ENCODE results near the gene ABCC11.

DNA sequence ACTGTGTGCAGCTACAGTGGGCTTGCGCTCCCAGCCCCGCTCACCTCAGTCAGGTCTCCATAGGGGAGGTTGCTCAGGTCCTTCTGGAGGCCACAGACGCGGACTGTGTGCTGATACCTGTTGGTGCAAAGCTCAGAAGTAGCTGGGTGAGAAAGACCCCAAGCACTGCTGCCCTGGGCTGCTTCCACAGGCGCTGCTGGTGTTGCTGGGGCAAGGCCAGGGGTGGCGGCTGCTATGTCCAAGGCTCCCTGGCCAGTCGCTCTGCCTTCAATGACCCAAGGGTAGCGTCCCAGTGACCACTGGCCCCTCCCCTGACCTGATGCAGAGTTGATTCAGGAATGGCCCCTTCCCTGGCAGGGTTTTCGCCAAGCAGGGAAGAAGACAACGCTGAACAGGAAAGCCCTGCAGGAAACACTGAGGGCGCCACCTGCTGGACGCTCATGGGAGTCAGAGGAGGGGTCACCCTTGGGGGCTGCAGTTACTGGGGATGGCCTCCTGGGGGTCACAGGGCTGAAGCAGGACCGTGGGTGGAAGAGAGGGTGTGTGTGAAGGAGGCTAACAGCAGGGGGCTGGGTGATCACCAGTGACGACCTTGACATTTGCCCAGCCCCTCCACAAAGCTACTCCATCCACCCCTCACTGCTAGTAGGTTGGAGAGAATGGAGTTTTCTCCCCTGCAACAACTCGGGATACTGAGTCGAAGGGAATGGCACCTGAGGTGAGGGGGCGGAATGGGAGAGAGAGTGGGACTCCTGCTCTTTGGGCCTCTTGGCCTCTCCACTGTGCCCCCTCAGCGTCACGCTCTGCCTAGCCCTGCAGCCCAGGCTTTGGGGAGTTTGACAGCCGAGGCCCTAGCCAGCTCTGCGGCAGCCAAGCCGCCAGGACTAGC is 129.9 kb downstream of the ABCC11 start:
- TF ChIP-seq POLR2AphosphoS5 (IDR thresholded peaks at IDR 0.05; ENCODE audit: borderline replicate concordance, low read depth, low read length) (no peak), FOXP2 (optimal IDR thresholded peaks at IDR 0.05; ENCODE audit: control extremely low read depth, extremely low read length, insufficient read depth) (no peak), EZH2 (IDR thresholded peaks at IDR 0.05) (no peak)
